HG03558 (cell line): ENCODE results near the gene PIM3.

ENCODE experiments used
- ATAC-seq: cut with Tn5 transposase; IDR thresholded peaks from one replicate; pipeline ENCODE4 v1.9.1; 2021; ENCODE audit warnings: moderate number of reproducible peaks; ENCODE audit not compliant: unreplicated experiment; ENCODE audit errors: extremely low read depth

PIM3 gene

DNA sequence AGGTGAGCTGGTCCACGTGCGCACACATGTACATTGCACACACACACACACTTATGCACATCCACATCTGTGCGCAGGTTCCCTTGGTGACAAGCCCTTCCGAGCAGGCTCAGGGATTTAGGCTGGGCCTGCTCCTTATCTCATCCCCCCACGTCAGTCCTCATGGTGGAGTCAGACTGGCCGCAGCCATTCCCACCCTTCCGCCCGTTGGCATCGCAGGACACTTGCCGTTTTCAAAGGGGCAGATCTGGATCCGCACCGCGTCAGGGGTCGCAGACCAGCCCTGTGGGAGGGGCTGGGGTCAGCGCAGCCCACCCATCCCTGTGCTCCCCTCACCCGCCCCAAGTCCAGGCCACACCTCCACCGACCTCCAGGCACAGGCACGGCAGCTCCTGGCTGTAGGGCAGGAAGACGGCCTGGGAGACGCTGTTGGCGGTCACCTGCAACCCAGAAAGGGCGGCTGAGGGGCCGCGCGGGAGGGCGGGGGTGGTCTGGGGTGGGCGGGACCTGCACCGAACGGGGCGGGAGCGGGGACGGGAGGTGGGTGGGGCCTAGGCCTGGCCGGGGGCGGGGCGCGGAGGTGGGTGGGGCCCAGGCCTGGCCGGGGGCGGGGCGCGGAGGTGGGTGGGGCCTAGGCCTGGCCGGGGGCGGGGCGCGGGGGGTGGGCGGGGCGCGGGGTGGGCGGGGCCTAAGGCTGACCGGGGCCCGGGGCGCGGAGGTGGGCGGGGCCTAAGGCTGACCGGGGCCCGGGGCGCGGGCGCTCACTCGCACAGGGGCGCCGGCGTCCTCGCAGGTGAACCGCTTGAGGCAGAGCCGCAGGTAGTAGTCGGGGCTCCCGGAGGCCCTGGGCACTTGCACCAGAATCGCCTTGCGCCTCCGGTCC, 38.7 kb downstream of the PIM3 start:
- ATAC-seq: no peak

- ATAC-seq: no peak
Measured at GRCh38 chr22:49999946-50000586, 39.5 kb downstream of the PIM3 start.

DNA sequence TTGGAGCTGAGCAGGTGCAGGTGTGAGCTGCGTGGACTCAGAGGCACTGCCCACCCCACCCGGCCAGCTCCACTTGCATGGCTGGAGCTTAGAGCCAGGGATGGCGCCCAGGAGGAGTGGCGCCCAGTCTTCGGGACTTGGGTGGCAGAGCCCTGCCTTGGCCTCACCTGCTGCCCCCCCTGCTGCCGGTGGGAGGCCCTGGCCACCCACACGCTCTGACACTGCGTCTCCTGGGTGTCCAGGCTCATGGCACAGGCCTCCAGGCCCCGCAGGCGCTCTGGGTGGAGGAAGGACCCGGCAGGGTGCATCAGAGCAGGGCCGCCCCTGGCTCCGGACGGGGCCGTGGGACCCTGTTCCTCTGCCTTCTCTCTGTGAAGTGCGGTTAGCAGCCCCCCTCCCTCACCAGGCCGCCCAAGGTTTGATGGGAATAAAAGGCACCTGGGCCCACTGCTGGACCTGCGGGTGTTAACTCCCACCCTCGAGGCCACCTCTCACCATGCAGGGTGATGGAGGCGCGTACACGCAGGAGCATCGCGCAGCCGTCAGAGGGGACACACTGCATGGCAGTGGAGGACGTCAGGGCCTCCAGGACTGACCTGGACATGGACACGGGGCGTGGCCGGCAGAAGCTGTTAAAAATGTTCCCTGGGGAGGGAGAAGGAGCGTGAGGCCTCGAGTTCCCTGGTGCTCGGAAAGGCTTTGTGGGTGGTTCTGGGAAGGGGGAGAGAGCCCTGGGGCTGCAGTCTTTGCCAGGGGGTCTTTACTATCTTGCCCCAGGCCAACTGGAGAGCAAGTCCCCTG, 40.2 kb downstream of the PIM3 start:
- no peak for ATAC-seq

DNA sequence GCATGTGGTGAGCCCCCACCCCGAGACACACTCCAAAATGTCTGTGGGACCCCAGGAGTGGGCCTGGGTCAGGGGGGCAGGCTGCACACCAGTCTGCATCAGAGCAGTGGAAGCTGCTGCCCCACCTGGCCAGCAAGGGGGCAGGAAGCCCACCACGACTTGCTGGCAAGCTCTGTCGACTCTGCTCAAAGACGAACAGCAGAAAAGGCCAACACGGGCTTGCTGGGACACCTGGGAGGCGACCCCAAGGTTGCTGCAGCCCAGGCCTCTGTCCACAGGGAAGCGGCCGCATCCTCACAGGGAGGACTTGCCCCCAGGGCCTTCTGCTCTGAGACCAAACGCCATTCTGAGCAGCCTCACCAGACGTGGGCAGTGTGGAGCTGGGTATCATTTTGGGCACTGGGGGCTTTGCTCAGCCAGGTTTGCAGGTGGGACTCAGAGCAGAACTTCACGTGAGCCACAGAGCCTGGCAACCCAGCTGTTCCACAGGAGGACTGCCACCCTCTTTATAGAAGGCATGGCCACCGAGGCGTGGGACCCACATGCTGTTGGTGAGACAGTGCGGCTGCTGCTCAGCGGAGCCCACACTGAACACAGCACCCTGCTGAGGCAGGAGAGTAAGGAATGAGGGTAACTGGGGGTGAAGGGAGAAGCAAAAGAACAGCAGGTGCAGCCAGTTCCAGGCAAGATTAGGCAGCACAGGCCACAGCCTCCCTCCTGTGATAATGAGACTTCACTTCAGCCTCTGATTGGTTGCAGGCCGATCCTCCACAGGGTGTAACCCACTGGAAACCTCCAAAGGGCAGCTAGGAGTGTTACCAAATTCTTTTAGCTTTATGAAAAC, 41.0 kb downstream of the PIM3 start:
- ATAC-seq: no peak

- ATAC-seq: no peak
Measured at GRCh38 chr22:50002791-50003190, 42.2 kb downstream of the PIM3 start.

DNA sequence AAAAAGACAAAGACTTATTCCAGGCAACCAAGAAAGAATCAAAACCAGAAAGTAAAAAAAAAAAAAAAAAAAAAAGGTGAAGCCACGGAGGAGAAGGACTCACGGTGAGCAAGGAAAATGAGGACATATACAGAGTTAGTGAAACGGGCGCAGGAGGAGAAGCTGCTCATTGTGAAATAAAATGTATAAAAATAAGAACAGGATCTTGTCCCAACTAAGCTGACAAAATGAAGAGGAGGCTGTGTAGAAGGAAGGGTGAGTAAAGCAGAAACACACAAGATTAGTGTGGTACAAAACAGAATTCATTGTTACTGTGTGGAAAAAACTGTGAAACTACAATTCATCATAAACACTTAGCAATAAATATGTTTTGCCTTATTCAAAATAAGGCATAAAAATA, 44.3 kb downstream of the PIM3 start:
- no peak for ATAC-seq

- no peak for ATAC-seq
Measured at GRCh38 chr22:50007057-50007511, 46.5 kb downstream of the PIM3 start.

DNA sequence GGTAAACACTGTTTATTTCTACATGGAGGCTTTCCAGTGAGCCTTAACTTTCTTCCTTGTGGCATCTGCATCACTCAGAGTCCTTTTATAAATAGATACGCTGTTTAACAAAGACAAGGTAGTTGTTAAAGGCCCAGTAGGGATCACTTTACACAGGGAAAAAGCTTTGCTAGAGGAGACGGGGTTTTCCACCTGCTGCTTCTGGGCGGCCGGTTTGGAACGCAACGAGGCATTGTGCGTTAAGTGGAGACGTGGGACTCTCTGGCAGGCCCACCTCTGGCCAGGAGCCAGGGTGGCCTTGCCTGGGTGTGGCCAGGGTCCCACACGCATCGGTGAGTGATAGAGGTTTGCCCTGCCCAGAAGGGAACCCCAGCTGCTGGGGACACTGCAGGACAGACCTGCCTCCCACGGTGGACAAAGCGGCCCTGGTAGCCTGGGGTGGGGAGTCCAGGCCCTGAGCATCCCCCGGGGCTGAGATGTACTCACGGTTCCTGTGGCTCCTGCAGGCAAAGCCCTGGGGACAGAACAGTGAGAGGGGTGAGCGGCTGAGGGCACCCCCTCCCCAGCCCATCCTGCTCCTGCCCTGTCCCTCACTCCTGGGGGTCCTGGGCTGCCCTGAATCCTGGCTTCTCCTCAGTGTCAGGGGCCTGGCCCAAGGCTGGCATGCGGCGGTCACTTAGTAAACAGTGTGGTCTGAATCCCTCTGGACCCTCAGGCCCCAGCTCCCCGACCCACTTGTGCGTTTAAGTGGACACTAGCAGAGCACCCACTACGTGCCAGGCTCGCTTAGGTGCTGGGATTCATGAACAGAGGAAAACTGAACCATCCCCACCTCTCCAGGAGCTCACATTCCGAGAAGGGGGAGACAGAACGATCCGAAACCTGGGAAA, 47.8 kb downstream of the PIM3 start:
- no peak for ATAC-seq

DNA sequence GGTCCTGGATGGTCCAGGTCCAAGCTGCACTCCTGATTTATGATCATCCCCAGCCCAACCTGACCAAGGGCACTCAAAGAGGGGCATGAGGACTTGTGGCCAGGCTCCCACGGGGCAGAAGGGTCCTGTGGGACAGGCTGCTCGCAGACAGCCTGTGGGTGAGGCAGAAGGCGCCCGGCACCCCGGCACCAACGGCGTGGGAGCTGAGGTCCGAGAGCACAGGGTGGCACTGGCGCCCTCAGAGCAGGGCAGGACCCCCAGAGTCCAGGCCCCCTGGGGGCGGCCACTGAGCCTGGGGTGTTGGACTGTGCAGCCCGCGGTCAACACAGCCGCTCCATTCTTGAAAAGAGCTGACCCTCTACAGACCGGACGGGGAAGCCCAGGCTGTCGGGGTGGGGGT, 48.7 kb downstream of the PIM3 start:
- ATAC-seq: no peak

DNA sequence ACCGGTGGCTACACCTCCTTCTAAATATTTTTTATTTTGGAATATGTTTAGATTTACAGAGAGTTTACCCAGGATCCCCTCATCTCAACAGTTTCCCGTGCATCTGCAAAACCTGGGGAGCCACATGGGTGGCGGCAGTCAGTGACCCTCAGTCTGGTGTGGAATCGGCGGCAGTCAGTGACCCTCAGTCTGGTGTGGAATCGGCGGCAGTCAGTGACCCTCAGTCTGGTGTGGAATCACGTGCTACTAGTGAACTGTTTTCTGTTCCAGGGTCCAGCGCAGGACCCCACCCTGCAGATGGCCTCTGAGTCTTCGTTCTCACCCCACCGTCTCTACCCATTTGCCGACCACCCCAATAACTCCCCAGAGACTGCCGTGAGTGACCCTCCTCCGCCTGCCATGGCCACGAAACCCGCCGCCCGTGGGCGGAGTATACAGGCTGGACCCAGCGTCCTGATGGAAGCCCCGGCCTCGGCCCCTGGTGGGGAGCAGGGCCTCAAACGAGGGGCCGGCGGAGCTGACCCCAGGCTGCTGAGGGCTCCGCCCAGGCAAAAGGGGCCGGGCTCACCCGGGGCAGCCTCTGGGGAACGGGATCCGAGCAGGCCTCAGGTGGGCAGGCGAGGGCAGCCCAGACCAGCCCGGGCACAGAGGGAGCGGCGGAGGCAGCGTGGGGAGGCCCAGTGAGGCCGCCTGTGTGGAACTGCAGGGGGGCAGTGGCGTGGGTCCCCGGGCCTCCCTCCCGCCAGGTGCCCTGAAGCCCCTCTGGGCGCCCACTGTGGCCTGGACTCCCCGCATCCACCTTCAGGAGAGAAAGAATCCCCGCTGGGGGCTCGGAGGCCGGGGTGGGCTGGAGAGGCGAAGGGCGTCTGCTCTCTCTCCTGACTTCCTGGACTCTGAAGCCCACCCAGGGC, 49.4 kb downstream of the PIM3 start:
- ATAC-seq: no peak

- no peak for ATAC-seq
Measured at GRCh38 chr22:50010676-50011446, 50.3 kb downstream of the PIM3 start.

DNA sequence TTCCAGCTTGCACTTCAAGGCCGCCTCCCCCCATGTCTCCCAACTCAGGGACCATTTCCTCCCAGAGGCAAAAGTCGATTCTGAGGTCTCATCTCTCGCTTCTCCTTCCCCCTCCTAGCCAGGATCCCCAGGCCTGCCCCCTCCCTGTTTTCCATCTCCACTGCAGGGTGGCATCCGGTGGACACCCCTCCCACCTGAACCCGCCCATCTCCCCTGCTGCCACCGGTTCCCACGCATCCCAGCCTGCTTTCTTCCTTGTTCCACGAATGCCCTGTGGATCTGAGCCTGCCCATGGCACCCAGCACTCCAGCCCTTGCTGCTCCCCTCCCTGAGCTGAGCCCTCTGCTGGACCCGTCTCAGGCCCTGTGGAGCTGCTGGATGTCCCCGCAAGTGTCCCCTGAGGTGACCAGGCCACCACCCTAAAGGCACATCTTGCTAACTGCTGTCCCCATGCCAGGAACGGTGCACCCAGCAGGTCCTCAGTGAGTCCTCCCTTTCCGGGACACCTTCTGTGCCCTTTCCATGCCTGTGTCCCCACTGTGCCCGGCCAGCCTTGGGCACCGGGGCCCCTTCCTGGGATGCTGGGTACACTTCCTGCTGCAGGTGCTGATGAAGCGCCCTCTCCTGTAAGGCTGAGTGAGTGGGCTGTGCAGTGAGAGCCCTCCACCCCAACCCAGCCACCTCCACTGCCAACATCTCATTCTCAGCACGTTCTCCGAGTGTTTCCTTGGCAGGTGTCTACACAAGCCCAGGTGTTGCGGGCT, 51.1 kb downstream of the PIM3 start:
- ATAC-seq: no peak

DNA sequence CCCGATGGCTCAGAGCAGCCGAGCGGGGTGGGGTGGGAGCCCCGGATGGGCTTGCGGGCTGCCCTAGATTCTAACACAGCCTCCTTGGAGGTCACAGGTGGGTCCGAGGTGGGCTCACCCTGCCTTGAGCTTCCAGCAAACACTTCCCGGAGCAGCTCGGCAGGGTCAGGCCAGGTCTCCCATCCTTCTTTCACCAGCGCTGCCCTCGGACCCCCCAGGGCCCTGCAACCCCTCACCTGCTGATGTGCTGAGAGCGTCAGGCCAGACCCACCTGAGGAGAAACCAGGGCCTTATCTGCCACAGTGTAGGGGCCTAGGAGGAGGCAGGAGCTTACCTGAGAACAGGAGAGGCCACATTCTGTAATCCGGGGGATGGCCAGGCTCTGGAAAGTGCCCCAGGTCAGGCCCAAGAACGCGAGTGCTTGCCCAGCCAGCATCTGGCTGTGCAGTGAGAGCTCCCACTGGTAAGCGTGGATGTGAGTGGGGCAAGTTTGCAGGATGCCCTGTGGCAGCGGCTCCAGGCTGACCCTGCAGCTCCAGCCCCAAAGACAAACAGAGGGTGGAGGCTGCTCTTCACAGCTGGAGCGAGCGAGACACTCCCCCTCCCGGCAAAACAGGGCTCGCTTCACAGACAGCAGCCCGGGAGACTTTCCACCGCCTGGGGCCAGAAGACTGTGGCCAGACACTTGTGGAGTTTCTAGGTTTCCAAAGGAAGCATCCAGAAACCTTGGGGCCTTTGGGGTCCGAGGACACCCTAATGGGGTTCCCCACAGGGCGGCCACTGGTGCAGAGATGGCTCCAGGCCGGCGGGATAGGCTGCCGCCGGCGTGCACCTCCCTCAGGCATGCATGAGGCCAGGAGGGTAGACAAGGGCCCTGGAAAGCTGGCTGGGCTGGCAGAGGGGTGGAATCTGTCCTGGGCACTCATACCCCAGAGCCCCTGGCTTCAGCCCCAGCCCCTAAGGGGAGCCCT, 51.9 kb downstream of the PIM3 start, which contains the start of gene IL17REL:
Gene IL17REL (minus strand): TSS at position 555 of the 971 bp plus-strand sequence. CDS start 119 bp downstream, at position 436.
- no peak for ATAC-seq
